Activated naive CD4-positive, alpha-beta T cell treated with anti-CD3 and anti-CD28 coated beads, Interleukin-2, amount 50 U/mL, for 16 hours (primary cell): Measurements from ENCODE around the gene ANO9.
"Not testable (repeated sequence)": the region's sequence is repeated elsewhere in the genome, so short reads cannot be mapped to it uniquely, and the experiment has no call there.

Experiments
- DNase-seq: peaks from one replicate; pipeline ENCODE4 v3.0.0-alpha.2; 2020

ANO9 gene

GRCh38 chr11:414318-414857, 27.4 kb downstream of the ANO9 start:
- no peak for DNase-seq

GRCh38 chr11:413120-414081, 28.4 kb downstream of the ANO9 start:
- DNase-seq: no peak

GRCh38 chr11:412641-413119, 29.1 kb downstream of the ANO9 start:
- no peak for DNase-seq

GRCh38 chr11:411520-411919, 30.3 kb downstream of the ANO9 start:
- DNase-seq: not testable (repeated sequence)

- not testable (repeated sequence) for DNase-seq
Measured at GRCh38 chr11:410711-411110, 31.1 kb downstream of the ANO9 start.

- DNase-seq: no peak
Measured at GRCh38 chr11:409600-410483, 32.0 kb downstream of the ANO9 start.

- no peak for DNase-seq
Measured at GRCh38 chr11:409008-409599, 32.7 kb downstream of the ANO9 start.

GRCh38 chr11:408154-409007, 33.4 kb downstream of the ANO9 start:
- no peak for DNase-seq

GRCh38 chr11:407651-408123, 34.1 kb downstream of the ANO9 start:
- DNase-seq: no peak

GRCh38 chr11:406796-407650, 34.8 kb downstream of the ANO9 start:
- DNase-seq: peak; percentile 86

GRCh38 chr11:405954-406795, 35.6 kb downstream of the ANO9 start:
- DNase-seq: no peak

GRCh38 chr11:405323-405953, 36.4 kb downstream of the ANO9 start:
- no peak for DNase-seq

GRCh38 chr11:404551-405264, 37.1 kb downstream of the ANO9 start:
- no peak for DNase-seq

GRCh38 chr11:403761-404431, 37.9 kb downstream of the ANO9 start:
- DNase-seq: no peak

- DNase-seq: no peak
Measured at GRCh38 chr11:403021-403760, 38.6 kb downstream of the ANO9 start.

- not testable (repeated sequence) for DNase-seq
Measured at GRCh38 chr11:401196-401595, 40.6 kb downstream of the ANO9 start.

GRCh38 chr11:400241-400689, 41.5 kb downstream of the ANO9 start:
- no peak for DNase-seq
